ENCODE measurements around the gene KCNAB1.

The KCNAB1 gene

GRCh38 chr3:156489462-156489911 lies 369.1 kb downstream of the KCNAB1 start:
- DNase-seq (ENCODE audit: low read depth in 2 of 2) = no peak

GRCh38 chr3:156491192-156491591 lies 370.8 kb downstream of the KCNAB1 start:
- DNase-seq (ENCODE audit: low read depth in 2 of 2) = no peak

GRCh38 chr3:156492801-156493261 lies 372.5 kb downstream of the KCNAB1 start:
- no peak for DNase-seq (ENCODE audit: low read depth in 2 of 2)

GRCh38 chr3:156493887-156494286 lies 373.5 kb downstream of the KCNAB1 start:
- DNase-seq (ENCODE audit: low read depth in 2 of 2) = no peak

- DNase-seq (ENCODE audit: low read depth in 2 of 2) = no peak
Observed at GRCh38 chr3:156495816-156496215, 375.4 kb downstream of the KCNAB1 start.

- no peak for DNase-seq (ENCODE audit: low read depth in 2 of 2)
Observed at GRCh38 chr3:156497326-156497725, 376.9 kb downstream of the KCNAB1 start.

- no peak for DNase-seq (ENCODE audit: low read depth in 2 of 2)
Observed at GRCh38 chr3:156498307-156498706, 377.9 kb downstream of the KCNAB1 start.

GRCh38 chr3:156507285-156507684 lies 386.9 kb downstream of the KCNAB1 start:
- no peak for DNase-seq (ENCODE audit: low read depth in 2 of 2)

- DNase-seq (ENCODE audit: low read depth in 2 of 2) = peak in 1 of 2 donors; percentile 4
Observed at GRCh38 chr3:156509189-156510174, 389.1 kb downstream of the KCNAB1 start.

- no peak for DNase-seq (ENCODE audit: low read depth in 2 of 2)
Observed at GRCh38 chr3:156511987-156512677, 391.8 kb downstream of the KCNAB1 start.

- no peak for DNase-seq (ENCODE audit: low read depth in 2 of 2)
Observed at GRCh38 chr3:156513619-156514018, 393.2 kb downstream of the KCNAB1 start.

- no peak for DNase-seq (ENCODE audit: low read depth in 2 of 2)
Observed at GRCh38 chr3:156516284-156516683, 395.9 kb downstream of the KCNAB1 start.

- DNase-seq (ENCODE audit: low read depth in 2 of 2) = no peak
Observed at GRCh38 chr3:156516961-156517360, 396.6 kb downstream of the KCNAB1 start.

- DNase-seq (ENCODE audit: low read depth in 2 of 2) = no peak
Observed at GRCh38 chr3:156518726-156519125, 398.3 kb downstream of the KCNAB1 start.

- DNase-seq (ENCODE audit: low read depth in 2 of 2) = no peak
Observed at GRCh38 chr3:156519758-156520162, 399.4 kb downstream of the KCNAB1 start.

- DNase-seq (ENCODE audit: low read depth in 2 of 2) = no peak
Observed at GRCh38 chr3:156522673-156523072, 402.3 kb downstream of the KCNAB1 start.

GRCh38 chr3:156525808-156526207 lies 405.4 kb downstream of the KCNAB1 start:
- DNase-seq (ENCODE audit: low read depth in 2 of 2) = no peak

GRCh38 chr3:156527060-156527459 lies 406.7 kb downstream of the KCNAB1 start:
- DNase-seq (ENCODE audit: low read depth in 2 of 2) = no peak

- DNase-seq (ENCODE audit: low read depth in 2 of 2) = no peak
Observed at GRCh38 chr3:156530980-156531379, 410.6 kb downstream of the KCNAB1 start.

GRCh38 chr3:156532730-156533129 lies 412.4 kb downstream of the KCNAB1 start:
- DNase-seq (ENCODE audit: low read depth in 2 of 2) = no peak

- DNase-seq (ENCODE audit: low read depth in 2 of 2) = no peak
Observed at GRCh38 chr3:156533205-156533604, 412.8 kb downstream of the KCNAB1 start.

- no peak for DNase-seq (ENCODE audit: low read depth in 2 of 2)
Observed at GRCh38 chr3:156535162-156535627, 414.8 kb downstream of the KCNAB1 start.

Measured in activated CD4-positive, alpha-beta T cell treated with anti-CD3 and anti-CD28 coated beads for 24 hours (primary cell).